HG02938 (cell line): ENCODE data around the gene CHD6.

Experiments used
- ATAC-seq: cut with Tn5 transposase; IDR thresholded peaks from one replicate; pipeline ENCODE4 v1.9.1; 2021; ENCODE audit warnings: mild to moderate bottlenecking, moderate library complexity; ENCODE audit not compliant: unreplicated experiment

Gene CHD6

GRCh38 chr20:41468994-41469600, 149.1 kb downstream of the CHD6 start:
- ATAC-seq, result no peak

DNA sequence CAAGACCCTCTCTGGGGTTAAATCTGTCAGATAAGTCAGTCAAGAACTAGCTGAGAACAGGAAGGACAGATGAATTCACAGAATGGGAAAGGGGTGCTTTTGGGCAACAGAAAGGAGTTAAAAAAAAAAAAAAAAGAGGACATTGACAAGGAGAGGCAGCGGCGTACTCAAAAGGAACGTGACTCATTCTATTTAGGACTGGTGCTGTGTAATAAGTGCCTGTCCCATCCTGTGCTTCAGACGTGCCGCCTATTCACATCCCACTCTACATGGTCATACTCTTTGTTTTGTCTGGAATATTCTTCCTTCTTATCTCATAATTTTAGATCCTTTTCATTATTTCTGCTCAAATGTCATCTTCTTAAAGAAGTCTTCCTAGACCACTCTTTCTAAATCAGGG, 150.5 kb downstream of the CHD6 start:
- ATAC-seq, result no peak

DNA sequence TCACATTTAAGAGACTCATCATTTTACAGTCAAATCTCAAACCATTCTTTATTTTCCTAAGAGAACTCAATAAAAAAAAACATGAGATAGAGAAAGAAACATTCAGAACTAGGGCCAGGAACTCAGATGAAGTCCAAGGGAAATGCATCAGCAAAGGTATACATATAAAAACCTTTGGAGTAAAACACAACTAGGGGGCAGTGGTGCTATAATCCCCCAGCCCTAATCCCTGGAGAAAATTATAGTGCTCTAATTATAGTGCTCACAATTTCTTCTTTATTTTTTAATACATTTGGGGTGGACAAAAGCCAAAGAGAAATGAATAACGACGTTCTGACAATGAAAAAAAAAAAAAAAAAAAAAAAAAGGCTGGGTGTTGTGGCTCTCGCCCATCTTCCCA, 151.0 kb downstream of the CHD6 start:
- no peak for ATAC-seq

GRCh38 chr20:41463567-41463966, 154.6 kb downstream of the CHD6 start:
- no peak for ATAC-seq

- peak; percentile 83 for ATAC-seq
Observed at GRCh38 chr20:41462372-41463161, 155.6 kb downstream of the CHD6 start.

GRCh38 chr20:41458761-41459160, 159.4 kb downstream of the CHD6 start:
- ATAC-seq, result no peak

DNA sequence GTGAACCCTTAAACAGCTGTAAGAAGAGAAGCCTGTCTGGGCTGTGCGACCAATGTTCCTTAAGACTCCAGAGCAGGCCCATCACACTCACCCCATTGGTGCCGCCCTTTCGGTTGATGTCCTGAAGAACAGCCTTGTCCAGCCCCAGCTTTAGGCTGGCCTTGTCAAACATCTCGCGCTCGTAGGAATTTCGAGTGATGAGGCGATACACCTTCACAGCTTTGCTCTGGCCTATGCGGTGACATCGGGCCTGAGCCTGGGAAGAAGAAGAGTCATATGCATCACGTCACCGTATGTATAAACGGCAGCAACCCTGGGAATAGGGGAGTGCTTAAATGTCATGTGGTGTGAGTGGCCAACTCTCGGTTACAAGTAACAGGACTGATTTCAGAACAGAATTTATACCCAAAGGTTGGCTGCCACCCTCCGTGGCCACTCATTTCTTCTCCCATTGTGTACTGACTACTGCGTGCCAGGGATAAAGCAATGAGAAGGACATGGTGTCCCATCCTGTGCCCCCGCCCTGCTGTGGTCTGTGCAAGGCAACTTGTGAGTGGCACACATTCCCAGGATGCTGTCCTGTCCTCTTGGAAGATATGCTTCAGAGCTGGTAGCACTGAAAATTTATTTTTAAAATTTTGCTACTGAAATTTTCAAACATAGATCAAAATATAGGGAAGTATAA, 160.9 kb downstream of the CHD6 start:
- ATAC-seq, result no peak

GRCh38 chr20:41456351-41456750, 161.8 kb downstream of the CHD6 start:
- ATAC-seq, result no peak

GRCh38 chr20:41454250-41454649, 163.9 kb downstream of the CHD6 start:
- no peak for ATAC-seq

DNA sequence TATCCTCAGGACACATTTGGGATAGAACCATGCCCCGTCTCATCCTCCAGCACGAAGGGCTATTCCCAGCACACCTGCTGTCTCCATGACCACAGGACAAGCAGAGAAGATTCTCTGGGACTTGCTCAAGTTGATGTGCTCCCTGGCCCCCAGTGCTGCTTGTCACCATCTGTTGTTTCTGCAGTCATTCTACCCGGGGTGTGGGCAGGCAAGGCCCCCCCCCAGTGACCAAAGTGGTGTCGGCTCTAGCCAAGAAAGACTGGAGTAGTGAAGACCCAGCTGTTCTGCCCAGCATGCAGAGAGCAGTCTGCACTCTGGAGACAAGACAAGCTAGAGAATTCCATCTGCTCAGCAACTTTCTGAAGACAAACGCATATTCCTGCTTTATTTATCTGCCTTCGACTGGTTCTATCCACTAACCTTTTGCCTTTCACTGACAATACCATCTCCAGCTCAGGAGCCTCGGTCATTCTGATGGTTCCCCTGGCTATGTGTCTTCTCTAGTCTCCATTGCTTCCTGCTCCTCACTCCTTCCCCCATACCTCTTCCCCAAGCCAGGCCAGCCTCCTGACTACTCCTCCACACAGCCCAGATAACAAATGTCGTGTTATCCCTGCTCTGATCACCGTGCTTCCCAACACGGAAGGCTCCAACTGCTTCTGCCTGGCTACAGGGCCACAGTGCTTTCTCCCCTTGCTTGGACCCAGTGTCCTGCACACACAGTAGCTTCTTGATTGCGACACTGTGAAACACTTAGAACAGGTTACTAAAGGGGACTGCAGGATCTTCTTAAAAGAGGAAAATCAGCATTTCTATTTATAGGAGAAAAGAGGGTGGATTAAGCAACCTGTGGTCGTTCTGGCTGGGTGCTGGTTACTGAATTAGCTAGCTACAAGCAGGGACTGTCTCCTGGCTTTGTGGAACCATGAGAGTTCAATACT, 164.9 kb downstream of the CHD6 start:
- no peak for ATAC-seq

- ATAC-seq, result no peak
Observed at GRCh38 chr20:41452226-41452625, 166.0 kb downstream of the CHD6 start.

- ATAC-seq, result no peak
Observed at GRCh38 chr20:41447006-41447405, 171.2 kb downstream of the CHD6 start.

- no peak for ATAC-seq
Observed at GRCh38 chr20:41446456-41446855, 171.7 kb downstream of the CHD6 start.

DNA sequence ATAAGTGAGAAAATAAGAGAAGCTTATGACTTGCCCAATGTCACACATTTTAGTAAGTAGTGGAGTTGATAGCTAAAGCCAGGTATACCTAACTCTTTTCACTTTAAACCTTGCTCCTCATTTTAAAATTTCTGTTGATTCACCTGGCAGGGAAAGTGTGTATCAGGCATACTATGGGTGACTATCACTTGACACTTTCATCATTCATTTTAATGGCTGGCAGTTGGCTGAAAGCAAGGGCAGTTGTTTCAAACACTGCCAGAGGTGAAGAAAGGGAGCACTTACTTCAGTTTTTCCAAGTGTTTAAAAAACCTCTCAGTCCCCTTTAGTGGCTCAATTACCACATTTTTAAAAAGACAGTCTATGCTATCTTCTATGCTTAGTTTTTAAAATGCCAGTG, 173.4 kb downstream of the CHD6 start:
- no peak for ATAC-seq

- ATAC-seq, result no peak
Observed at GRCh38 chr20:41443691-41444090, 174.5 kb downstream of the CHD6 start.

- ATAC-seq, result no peak
Observed at GRCh38 chr20:41440882-41441281, 177.3 kb downstream of the CHD6 start.

GRCh38 chr20:41437836-41438235, 180.3 kb downstream of the CHD6 start:
- ATAC-seq, result no peak

DNA sequence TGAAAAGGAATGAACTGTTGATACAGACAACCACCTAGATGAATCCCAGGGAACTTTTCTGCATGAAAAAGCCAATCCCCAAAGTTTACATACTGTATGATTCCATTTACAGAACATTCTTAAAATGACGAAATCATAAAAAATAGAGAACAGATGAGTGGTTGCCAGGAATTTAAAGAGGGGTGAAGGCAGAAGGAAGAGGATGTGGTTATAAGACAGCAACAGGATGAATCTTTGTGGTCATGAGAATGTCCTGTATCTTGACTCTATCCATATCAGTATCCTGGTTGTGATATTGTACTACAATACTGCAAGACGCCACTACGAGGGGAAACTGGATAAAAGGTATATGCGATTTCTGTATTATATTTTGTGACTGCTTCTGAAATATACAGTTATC, 181.5 kb downstream of the CHD6 start:
- no peak for ATAC-seq

DNA sequence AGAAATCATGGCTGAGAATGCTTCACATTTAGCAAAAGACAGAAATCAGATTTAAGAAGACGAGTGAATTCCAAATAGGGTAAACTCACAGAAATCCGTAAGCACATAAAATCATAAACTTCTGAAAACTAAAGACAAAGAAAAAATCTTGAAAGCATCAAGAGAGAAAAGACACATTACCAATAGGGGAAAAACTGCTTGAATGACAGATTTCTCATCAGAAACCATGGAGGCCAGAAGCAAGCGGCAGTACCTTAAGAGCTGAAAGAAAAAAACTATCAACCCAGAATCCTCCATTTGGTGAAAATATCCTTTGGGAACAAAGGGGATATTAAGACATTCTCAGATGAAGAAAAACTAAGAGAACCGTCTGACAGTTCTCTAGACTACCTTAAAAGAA, 185.0 kb downstream of the CHD6 start:
- no peak for ATAC-seq

- no peak for ATAC-seq
Observed at GRCh38 chr20:41432746-41433145, 185.4 kb downstream of the CHD6 start.

DNA sequence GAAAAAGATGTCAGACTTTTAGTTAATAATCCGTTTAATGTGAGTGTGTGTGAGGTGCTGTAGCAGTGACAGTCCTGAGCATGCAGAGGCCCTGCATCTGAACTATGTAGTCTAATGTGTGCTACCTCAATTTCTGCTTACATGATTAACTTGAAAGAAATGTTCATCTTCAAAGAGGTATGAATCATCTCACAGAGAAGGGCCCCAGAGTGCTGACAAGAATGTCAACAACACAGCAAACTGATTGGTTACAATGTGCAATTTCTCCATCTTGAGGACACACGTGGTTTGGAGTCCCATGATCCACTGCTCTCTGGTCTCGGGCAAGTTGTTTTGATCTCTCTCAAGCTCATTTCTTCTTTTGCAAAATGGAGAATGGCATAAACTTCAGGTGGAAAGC, 189.9 kb downstream of the CHD6 start:
- ATAC-seq, result no peak
